ENCODE data around the gene ZNF324. TPM values are rescaled to one million over a fixed set of nuclear protein-coding genes. Genes with fewer than 3 reads are reported as not detected.
"Not testable (repeated sequence)": the region's sequence is repeated elsewhere in the genome, so short reads cannot be mapped to it uniquely, and the experiment has no call there.

The ZNF324 gene
- total RNA-seq, 1 experiment from 2014 or later: 18.2 TPM

DNA sequence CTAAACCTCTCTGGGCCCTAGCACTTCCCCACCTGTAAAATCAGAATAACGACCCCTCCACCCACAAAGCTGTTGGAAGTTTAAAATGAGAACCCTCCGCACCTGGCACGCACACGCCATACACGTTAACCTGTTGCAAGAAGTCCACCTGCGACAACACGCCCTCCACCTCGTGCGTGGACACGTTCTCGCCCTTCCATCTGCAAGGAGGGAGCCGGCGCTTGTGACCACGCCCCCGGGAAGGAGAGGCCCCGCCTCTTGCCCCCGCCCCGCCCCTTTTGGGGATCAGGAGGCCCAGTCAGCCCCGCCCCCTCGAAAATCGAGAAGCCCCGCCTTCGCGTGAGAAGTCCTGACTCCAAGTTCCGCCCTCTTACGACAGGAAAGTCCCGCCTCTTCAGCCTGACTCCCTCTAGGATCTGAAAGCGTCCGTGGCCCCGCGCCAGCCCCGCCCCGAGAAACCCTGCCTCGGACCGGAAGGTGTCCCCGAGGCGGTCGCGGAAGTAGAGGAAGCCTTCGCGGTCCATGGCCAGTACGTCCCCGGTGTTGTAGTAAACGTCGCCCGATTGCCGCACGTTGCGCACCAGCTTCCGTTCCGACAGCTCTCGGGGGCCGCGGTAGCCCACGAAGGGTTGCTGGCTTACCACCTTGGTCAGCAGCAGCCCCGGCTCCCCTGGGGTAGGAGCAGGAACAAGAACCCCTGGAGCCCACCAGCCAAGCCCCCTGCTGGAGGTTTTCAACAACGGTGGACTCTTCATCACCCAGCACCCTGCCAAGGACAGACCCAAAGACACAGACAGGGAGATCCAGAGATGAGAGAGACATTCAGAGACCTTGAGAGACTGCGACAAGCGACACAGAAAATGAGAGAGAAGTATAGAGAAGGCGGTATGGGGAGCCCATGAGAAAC lies 32.4 kb downstream of the ZNF324 start:
- peaks cover 13% of the 10 kb centered on the region for H3K36me3 Mint-ChIP-seq (ENCODE audit: insufficient read depth, unreplicated experiment)
- no TSS peak for BruUV-seq (replicated peaks)

GRCh38 chr19:58500242-58500641 lies 33.4 kb downstream of the ZNF324 start:
- Mint-ChIP-seq H3K36me3 (ENCODE audit: insufficient read depth, unreplicated experiment) (peaks cover 13% of the 10 kb centered on the region), H3K4me1 (ENCODE audit: low read depth, unreplicated experiment) (peaks cover 13% of the 10 kb centered on the region), H3K9me3 (ENCODE audit: low read depth, unreplicated experiment) (peaks cover 12% of the 10 kb centered on the region), H3K27ac (ENCODE audit: unreplicated experiment) (no peak overlapping the region), H3K4me3 (ENCODE audit: low read depth, unreplicated experiment) (peak overlapping the region; percentile 75), H3K27me3 (ENCODE audit: unreplicated experiment) (peaks cover 15% of the 10 kb centered on the region)
- intact Hi-C loops (cut with micrococcal nuclease; ENCODE audit: unreplicated experiment): no loop called here
- BruUV-seq (replicated peaks): no TSS peak
- TF ChIP-seq, protein P1, sequence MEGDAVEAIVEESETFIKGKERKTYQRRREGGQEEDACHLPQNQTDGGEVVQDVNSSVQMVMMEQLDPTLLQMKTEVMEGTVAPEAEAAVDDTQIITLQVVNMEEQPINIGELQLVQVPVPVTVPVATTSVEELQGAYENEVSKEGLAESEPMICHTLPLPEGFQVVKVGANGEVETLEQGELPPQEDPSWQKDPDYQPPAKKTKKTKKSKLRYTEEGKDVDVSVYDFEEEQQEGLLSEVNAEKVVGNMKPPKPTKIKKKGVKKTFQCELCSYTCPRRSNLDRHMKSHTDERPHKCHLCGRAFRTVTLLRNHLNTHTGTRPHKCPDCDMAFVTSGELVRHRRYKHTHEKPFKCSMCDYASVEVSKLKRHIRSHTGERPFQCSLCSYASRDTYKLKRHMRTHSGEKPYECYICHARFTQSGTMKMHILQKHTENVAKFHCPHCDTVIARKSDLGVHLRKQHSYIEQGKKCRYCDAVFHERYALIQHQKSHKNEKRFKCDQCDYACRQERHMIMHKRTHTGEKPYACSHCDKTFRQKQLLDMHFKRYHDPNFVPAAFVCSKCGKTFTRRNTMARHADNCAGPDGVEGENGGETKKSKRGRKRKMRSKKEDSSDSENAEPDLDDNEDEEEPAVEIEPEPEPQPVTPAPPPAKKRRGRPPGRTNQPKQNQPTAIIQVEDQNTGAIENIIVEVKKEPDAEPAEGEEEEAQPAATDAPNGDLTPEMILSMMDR (IDR thresholded peaks at IDR 0.05; ENCODE audit: unreplicated experiment): no peak
- no peak for DNase-seq
- CTCF ChIA-PET: no interaction called here

More for the DNA sequence above, 32.4 kb downstream of the ZNF324 start:
- DNase-seq: peak; percentile 98
- H3K27me3 Mint-ChIP-seq (ENCODE audit: unreplicated experiment): peaks cover 15% of the 10 kb centered on the region
- peaks cover 12% of the 10 kb centered on the region for H3K9me3 Mint-ChIP-seq (ENCODE audit: low read depth, unreplicated experiment)
- TF ChIP-seq, protein P1 (IDR thresholded peaks at IDR 0.05; ENCODE audit: unreplicated experiment): no peak
- CTCF ChIA-PET: interaction anchor here (0.9 kb wide), 1 partner anchor 1897 kb away, joined by 3 read pairs; no protein-coding TSS in a partner anchor
- peaks cover 13% of the 10 kb centered on the region for H3K4me1 Mint-ChIP-seq (ENCODE audit: low read depth, unreplicated experiment)
- peak overlapping the region; percentile 75 for H3K4me3 Mint-ChIP-seq (ENCODE audit: low read depth, unreplicated experiment)
- intact Hi-C loops (cut with micrococcal nuclease; ENCODE audit: unreplicated experiment): no loop called here
- peak overlapping the region; percentile 50 for H3K27ac Mint-ChIP-seq (ENCODE audit: unreplicated experiment)

DNA sequence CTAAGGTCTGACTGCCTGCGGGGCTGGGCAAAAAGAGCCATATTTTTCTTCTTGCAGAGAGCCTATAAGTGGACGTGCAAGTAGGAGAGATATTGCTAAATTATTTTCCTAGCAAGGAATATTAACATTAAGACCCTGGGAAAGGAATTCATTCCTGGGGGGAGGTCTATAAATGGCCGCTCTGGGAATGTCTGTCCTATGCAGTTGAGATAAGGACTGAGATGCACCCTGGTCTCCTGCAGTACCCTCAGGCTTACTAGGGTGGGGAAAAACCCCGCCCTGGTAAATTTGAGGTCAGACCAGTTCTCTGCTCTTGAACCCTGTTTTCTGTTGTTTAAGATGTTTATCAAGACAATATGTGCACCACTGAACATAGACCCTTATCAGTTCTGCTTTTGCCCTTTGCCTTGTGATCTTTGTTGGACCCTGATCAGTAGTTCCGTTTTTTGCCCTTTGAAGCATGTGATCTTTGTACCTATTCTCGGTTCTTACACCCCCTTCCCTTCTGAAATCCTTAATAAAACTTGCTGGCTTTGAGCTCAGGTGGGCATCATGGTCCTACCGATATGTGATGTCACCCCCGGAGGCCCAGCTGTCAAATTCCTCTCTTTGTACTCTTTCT lies 40.8 kb downstream of the ZNF324 start:
- H3K9me3 Mint-ChIP-seq (ENCODE audit: low read depth, unreplicated experiment); H3K4me1 Mint-ChIP-seq (ENCODE audit: low read depth, unreplicated experiment); intact Hi-C loops (cut with micrococcal nuclease; ENCODE audit: unreplicated experiment); H3K27me3 Mint-ChIP-seq (ENCODE audit: unreplicated experiment); BruUV-seq (replicated peaks); H3K27ac Mint-ChIP-seq (ENCODE audit: unreplicated experiment); CTCF ChIA-PET; DNase-seq; H3K4me3 Mint-ChIP-seq (ENCODE audit: low read depth, unreplicated experiment): not testable (repeated sequence)
- peaks cover 12% of the 10 kb centered on the region for H3K36me3 Mint-ChIP-seq (ENCODE audit: insufficient read depth, unreplicated experiment)

DNA sequence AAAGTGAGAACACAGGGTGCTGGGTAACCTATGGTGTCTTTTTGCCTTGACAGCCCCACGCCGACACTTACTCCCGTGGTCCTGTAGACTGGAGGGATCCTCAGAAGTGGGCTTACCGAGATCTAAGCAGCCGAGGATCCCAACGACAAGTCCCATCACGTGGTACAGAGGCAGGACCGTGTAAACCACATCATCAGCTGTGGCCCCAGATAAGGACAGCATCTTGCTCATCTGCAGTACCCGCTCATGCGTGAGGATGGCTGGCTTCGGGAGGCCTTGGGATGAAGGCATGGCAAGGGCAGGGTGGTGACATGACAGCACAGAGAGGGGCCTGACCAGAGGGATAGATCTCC lies 42.8 kb downstream of the ZNF324 start:
- DNase-seq: no peak
- no peak overlapping the region for H3K4me3 Mint-ChIP-seq (ENCODE audit: low read depth, unreplicated experiment)
- H3K4me1 Mint-ChIP-seq (ENCODE audit: low read depth, unreplicated experiment): peaks cover 10% of the 10 kb centered on the region
- TF ChIP-seq, protein P1 (IDR thresholded peaks at IDR 0.05; ENCODE audit: unreplicated experiment): no peak
- CTCF ChIA-PET: no interaction called here
- H3K36me3 Mint-ChIP-seq (ENCODE audit: insufficient read depth, unreplicated experiment): peaks cover 32% of the 10 kb centered on the region
- no peaks in the 10 kb centered on the region for H3K9me3 Mint-ChIP-seq (ENCODE audit: low read depth, unreplicated experiment)
- intact Hi-C loops (cut with micrococcal nuclease; ENCODE audit: unreplicated experiment): no loop called here
- no peaks in the 10 kb centered on the region for H3K27me3 Mint-ChIP-seq (ENCODE audit: unreplicated experiment)
- no peak overlapping the region for H3K27ac Mint-ChIP-seq (ENCODE audit: unreplicated experiment)
- no TSS peak for BruUV-seq (replicated peaks)
